ENCODE data around the gene THBS2. TPM values are rescaled to one million over a fixed set of nuclear protein-coding genes. Genes with fewer than 3 reads are reported as not detected.
"Not testable (repeated sequence)": the region's sequence is repeated elsewhere in the genome, so short reads cannot be mapped to it uniquely, and the experiment has no call there.

The THBS2 gene
- total RNA-seq, 2 experiments from 2014 or later, result not detected

GRCh38 chr6:169221264-169221663, 32.4 kb downstream of the THBS2 start:
- Mint-ChIP-seq H3K27ac (no peak overlapping the region), H3K36me3 (peaks cover 8% of the 10 kb centered on the region), H3K9me3 (peaks cover 8% of the 10 kb centered on the region), H3K27me3 (no peaks in the 10 kb centered on the region), H3K4me3 (no peak overlapping the region), H3K4me1 (no peaks in the 10 kb centered on the region)
- no peak for DNase-seq

- no peaks in the 10 kb centered on the region for H3K27me3 Mint-ChIP-seq
- no peak overlapping the region for H3K4me3 Mint-ChIP-seq
- peaks cover 8% of the 10 kb centered on the region for H3K9me3 Mint-ChIP-seq
- no peaks in the 10 kb centered on the region for H3K4me1 Mint-ChIP-seq
- DNase-seq, result no peak
- H3K36me3 Mint-ChIP-seq, result peaks cover 12% of the 10 kb centered on the region
- no peak overlapping the region for H3K27ac Mint-ChIP-seq
Measured at GRCh38 chr6:169220068-169220964, 33.3 kb downstream of the THBS2 start.

GRCh38 chr6:169217972-169218371, 35.7 kb downstream of the THBS2 start:
- Mint-ChIP-seq H3K4me3 (no peak overlapping the region), H3K9me3 (peaks cover 8% of the 10 kb centered on the region), H3K27ac (no peak overlapping the region), H3K36me3 (peaks cover 18% of the 10 kb centered on the region), H3K4me1 (peaks cover 3% of the 10 kb centered on the region), H3K27me3 (no peaks in the 10 kb centered on the region)
- no peak for DNase-seq

- Mint-ChIP-seq H3K27me3 (no peaks in the 10 kb centered on the region), H3K36me3 (peaks cover 19% of the 10 kb centered on the region), H3K4me1 (peaks cover 5% of the 10 kb centered on the region), H3K9me3 (peaks cover 11% of the 10 kb centered on the region), H3K27ac (no peak overlapping the region), H3K4me3 (no peak overlapping the region)
- no peak for DNase-seq
Measured at GRCh38 chr6:169216830-169217229, 36.8 kb downstream of the THBS2 start.

GRCh38 chr6:169215201-169215681, 38.4 kb downstream of the THBS2 start:
- Mint-ChIP-seq H3K36me3 (peaks cover 21% of the 10 kb centered on the region), H3K27ac (no peak overlapping the region), H3K9me3 (peaks cover 18% of the 10 kb centered on the region), H3K27me3 (no peaks in the 10 kb centered on the region), H3K4me3 (peak overlapping the region; percentile 38), H3K4me1 (peaks cover 5% of the 10 kb centered on the region)
- DNase-seq, result no peak

- DNase-seq, H3K4me1 Mint-ChIP-seq, H3K27ac Mint-ChIP-seq, H3K27me3 Mint-ChIP-seq: not testable (repeated sequence)
- peak overlapping the region; percentile 38 for H3K4me3 Mint-ChIP-seq
- H3K36me3 Mint-ChIP-seq, result peaks cover 21% of the 10 kb centered on the region
- peaks cover 18% of the 10 kb centered on the region for H3K9me3 Mint-ChIP-seq
Measured at GRCh38 chr6:169214789-169215188, 38.9 kb downstream of the THBS2 start.

- Mint-ChIP-seq H3K27ac (peak overlapping the region; percentile 30), H3K27me3 (no peaks in the 10 kb centered on the region)
Measured at GRCh38 chr6:169213814-169214520, 39.7 kb downstream of the THBS2 start.

GRCh38 chr6:169212897-169213813, 40.5 kb downstream of the THBS2 start:
- Mint-ChIP-seq H3K27me3 (no peaks in the 10 kb centered on the region), H3K4me3 (peak overlapping the region; percentile 75), H3K27ac (peak overlapping the region; percentile 82), H3K4me1 (peaks cover 5% of the 10 kb centered on the region), H3K36me3 (peaks cover 20% of the 10 kb centered on the region), H3K9me3 (peaks cover 14% of the 10 kb centered on the region)
- peak; percentile 96 for DNase-seq

More at GRCh38 chr6:169213814-169214520, 39.7 kb downstream of the THBS2 start:
- H3K4me1 Mint-ChIP-seq, result peaks cover 5% of the 10 kb centered on the region
- H3K4me3 Mint-ChIP-seq, result no peak overlapping the region
- peaks cover 22% of the 10 kb centered on the region for H3K36me3 Mint-ChIP-seq
- no peak for DNase-seq
- peaks cover 18% of the 10 kb centered on the region for H3K9me3 Mint-ChIP-seq

GRCh38 chr6:169212436-169212835, 41.2 kb downstream of the THBS2 start:
- peaks cover 18% of the 10 kb centered on the region for H3K9me3 Mint-ChIP-seq
- DNase-seq, result no peak
- peak overlapping the region; percentile 30 for H3K4me3 Mint-ChIP-seq
- H3K27ac Mint-ChIP-seq, result peak overlapping the region; percentile 67
- peaks cover 20% of the 10 kb centered on the region for H3K36me3 Mint-ChIP-seq
- H3K4me1 Mint-ChIP-seq, result peaks cover 5% of the 10 kb centered on the region
- no peaks in the 10 kb centered on the region for H3K27me3 Mint-ChIP-seq

- H3K4me3 Mint-ChIP-seq, result no peak overlapping the region
- H3K4me1 Mint-ChIP-seq, result peaks cover 5% of the 10 kb centered on the region
- DNase-seq, result no peak
- H3K9me3 Mint-ChIP-seq, result peaks cover 19% of the 10 kb centered on the region
- H3K27me3 Mint-ChIP-seq, result no peaks in the 10 kb centered on the region
- H3K36me3 Mint-ChIP-seq, result peaks cover 22% of the 10 kb centered on the region
- H3K27ac Mint-ChIP-seq, result no peak overlapping the region
Measured at GRCh38 chr6:169211881-169212280, 41.8 kb downstream of the THBS2 start.

- Mint-ChIP-seq H3K27ac (no peak overlapping the region), H3K27me3 (no peaks in the 10 kb centered on the region), H3K36me3 (peaks cover 25% of the 10 kb centered on the region), H3K9me3 (peaks cover 26% of the 10 kb centered on the region), H3K4me1 (peaks cover 5% of the 10 kb centered on the region), H3K4me3 (no peak overlapping the region)
- DNase-seq, result no peak
Measured at GRCh38 chr6:169210611-169211010, 43.0 kb downstream of the THBS2 start.

- Mint-ChIP-seq H3K27ac (no peak overlapping the region), H3K4me3 (no peak overlapping the region)
- DNase-seq, result no peak
Measured at GRCh38 chr6:169208011-169208410, 45.6 kb downstream of the THBS2 start.

GRCh38 chr6:169207482-169207881, 46.2 kb downstream of the THBS2 start:
- no peak for DNase-seq
- Mint-ChIP-seq H3K36me3 (peaks cover 16% of the 10 kb centered on the region), H3K9me3 (peaks cover 26% of the 10 kb centered on the region), H3K27ac (no peak overlapping the region), H3K27me3 (no peaks in the 10 kb centered on the region), H3K4me1 (peaks cover 2% of the 10 kb centered on the region), H3K4me3 (no peak overlapping the region)

More at GRCh38 chr6:169208011-169208410, 45.6 kb downstream of the THBS2 start:
- Mint-ChIP-seq H3K27me3 (no peaks in the 10 kb centered on the region), H3K4me1 (peaks cover 2% of the 10 kb centered on the region), H3K9me3 (peaks cover 26% of the 10 kb centered on the region), H3K36me3 (peaks cover 16% of the 10 kb centered on the region)

Measured in activated naive CD8-positive, alpha-beta T cell treated with anti-CD3 and anti-CD28 coated beads for 36 hours (primary cell).